KMS-11 (cell line): ENCODE measurements around the gene TPRA1.

Source experiments
- H2AFZ ChIP-seq: fragments of 200-600 bp; sonication (generic); 2 replicates; pipeline ENCODE4 v1.6.1; 2016; ENCODE audit warnings: antibody characterized with exemption, mixed run types, low read depth
- H3K27ac ChIP-seq: fragments of 200-600 bp; sonication (generic); 2 replicates; pipeline ENCODE4 v1.6.1; 2016; ENCODE audit warnings: mild to moderate bottlenecking, mixed run types
- H3K27me3 ChIP-seq: fragments of 200-600 bp; sonication (generic); 2 replicates; pipeline ENCODE4 v1.6.1; 2017; ENCODE audit warnings: mild to moderate bottlenecking, low read depth, mixed run types, moderate library complexity; ENCODE audit not compliant: insufficient read depth
- H3K36me3 ChIP-seq: fragments of 200-600 bp; sonication (generic); 2 replicates; pipeline ENCODE4 v1.6.1; 2017; ENCODE audit warnings: mild to moderate bottlenecking, mixed run types; ENCODE audit not compliant: insufficient read depth
- H3K4me1 ChIP-seq: fragments of 200-600 bp; sonication (generic); 2 replicates; pipeline ENCODE4 v1.6.1; 2016; ENCODE audit warnings: mild to moderate bottlenecking, low read depth, mixed run types; ENCODE audit not compliant: poor library complexity, severe bottlenecking
- H3K4me2 ChIP-seq: fragments of 200-600 bp; sonication (generic); 2 replicates; pipeline ENCODE4 v1.7.0; 2016; ENCODE audit warnings: mild to moderate bottlenecking, mixed run types
- H3K4me3 ChIP-seq: fragments of 200-600 bp; sonication (generic); IDR thresholded peaks from 2 replicates; pipeline ENCODE4 v1.6.1; 2017; ENCODE audit warnings: low read depth, low read length, mixed read lengths; ENCODE audit not compliant: insufficient read depth
- H3K79me2 ChIP-seq: fragments of 200-600 bp; sonication (generic); 2 replicates; pipeline ENCODE4 v1.6.1; 2016; ENCODE audit warnings: low read depth, mixed run types; ENCODE audit not compliant: insufficient read depth
- H3K9ac ChIP-seq: fragments of 200-600 bp; sonication (generic); 2 replicates; pipeline ENCODE4 v1.6.1; 2016; ENCODE audit warnings: mild to moderate bottlenecking, mixed run types
- H4K20me1 ChIP-seq: fragments of 200-600 bp; sonication (generic); 2 replicates; pipeline ENCODE4 v1.6.1; 2016; ENCODE audit warnings: mild to moderate bottlenecking, mixed run types; ENCODE audit not compliant: insufficient read depth
- CTCF ChIP-seq: fragments of 200-600 bp; sonication (generic); conservative IDR thresholded peaks from 2 replicates; pipeline ENCODE4 v1.6.1; 2017; ENCODE audit warnings: low read depth, mild to moderate bottlenecking, antibody characterized with exemption, low read length, moderate library complexity, mixed read lengths

Gene TPRA1

DNA sequence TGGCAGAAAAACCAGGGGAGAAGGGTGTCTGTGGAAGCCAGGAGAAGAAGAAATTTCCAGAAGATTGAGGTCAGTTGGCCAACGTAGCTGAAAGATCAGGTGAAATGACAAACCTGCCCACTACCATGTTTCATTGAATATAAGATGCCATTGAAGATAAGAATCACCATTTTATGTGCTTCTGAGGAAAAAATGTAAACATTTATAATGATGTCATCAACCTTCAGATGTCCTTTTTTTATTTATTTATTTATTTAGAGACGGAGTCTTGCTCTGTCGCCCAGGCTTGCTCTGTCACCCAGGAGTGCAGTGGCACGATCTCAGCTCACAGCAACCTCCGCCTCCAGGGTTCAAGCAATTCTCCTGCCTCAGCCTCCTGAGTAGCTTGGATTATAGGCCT is 33.5 kb upstream of the TPRA1 start:
- Histone ChIP-seq H2AFZ (no peak overlapping the region), H3K36me3 (peaks cover under 1% of the 10 kb centered on the region; the same call in 1 of the 2 replicates), H3K9ac (no peak overlapping the region), H4K20me1 (no peaks in the 10 kb centered on the region), H3K4me2 (no peak overlapping the region), H3K4me3 (no peak overlapping the region), H3K27me3 (no peaks in the 10 kb centered on the region), H3K4me1 (peaks cover 7% of the 10 kb centered on the region), H3K27ac (no peak overlapping the region), H3K79me2 (no peaks in the 10 kb centered on the region)
- no peak for TF ChIP-seq CTCF

DNA sequence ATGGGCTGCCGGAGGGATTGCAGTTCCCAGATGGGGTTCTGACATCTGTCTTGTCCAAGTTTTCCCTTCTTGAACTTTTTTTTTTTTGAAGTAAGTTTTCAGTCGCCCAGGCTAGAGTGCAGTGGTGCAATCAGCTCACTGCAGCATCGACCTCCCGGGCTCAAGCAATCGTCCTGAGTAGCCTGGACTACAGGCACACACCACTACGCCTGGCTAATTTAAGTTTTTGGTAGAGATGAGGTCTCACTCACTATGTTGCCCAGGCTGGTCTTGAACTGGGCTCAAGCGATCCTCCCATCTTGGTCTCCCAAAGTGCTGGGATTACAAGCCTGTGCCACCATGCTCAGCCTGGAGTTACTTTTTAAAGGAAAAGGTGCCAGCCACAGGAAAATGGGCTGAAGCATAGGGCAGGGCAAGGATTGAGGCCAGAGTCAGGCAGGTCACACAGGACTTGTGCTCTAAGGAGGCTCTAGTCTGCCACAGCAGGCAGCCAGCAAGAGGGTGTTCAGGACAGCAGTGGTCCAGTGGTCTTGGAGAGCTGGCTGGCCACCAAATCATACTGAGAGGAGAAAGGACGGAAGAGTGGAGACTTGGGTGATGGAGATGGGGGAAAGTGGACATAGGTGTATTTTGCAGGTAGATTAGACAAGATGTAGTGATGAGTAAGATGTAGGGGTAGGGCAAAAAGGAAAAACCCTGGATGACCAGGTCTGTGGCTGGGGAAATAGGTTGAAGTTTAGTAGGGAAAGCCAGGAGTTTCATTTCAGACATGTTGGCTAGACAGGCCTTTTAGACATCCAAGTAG is 32.4 kb upstream of the TPRA1 start:
- H3K27me3 ChIP-seq: no peaks in the 10 kb centered on the region
- no peaks in the 10 kb centered on the region for H3K79me2 ChIP-seq
- no peak overlapping the region for H3K27ac ChIP-seq
- H4K20me1 ChIP-seq: no peaks in the 10 kb centered on the region
- peaks cover 7% of the 10 kb centered on the region for H3K4me1 ChIP-seq
- no peak overlapping the region for H3K4me3 ChIP-seq
- no peak overlapping the region for H3K4me2 ChIP-seq
- H3K9ac ChIP-seq: no peak overlapping the region
- TF ChIP-seq CTCF: no peak
- peaks cover 3% of the 10 kb centered on the region; the same call in 1 of the 2 replicates for H3K36me3 ChIP-seq
- no peak overlapping the region for H2AFZ ChIP-seq

DNA sequence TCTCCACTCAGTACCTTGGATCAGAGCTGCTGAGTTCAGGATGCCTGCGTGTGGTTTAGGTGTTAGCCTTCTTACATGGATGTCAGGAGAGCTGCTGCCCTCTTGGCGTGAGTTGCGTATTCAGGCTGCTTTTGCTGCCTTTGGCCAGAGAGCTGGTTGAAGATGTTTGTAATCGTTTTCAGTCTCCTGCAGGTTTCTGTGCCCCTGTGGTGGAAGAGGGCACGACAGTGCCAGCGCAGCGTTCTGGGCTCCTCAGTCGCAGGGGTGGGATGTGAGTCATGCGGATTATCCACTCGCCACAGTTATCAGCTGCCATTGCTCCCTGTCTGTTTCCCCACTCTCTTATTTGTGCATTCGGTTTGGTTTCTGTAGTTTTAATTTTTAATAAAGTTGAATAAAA is 31.5 kb upstream of the TPRA1 start:
- H4K20me1 ChIP-seq: no peaks in the 10 kb centered on the region
- no peak overlapping the region for H3K9ac ChIP-seq
- no peak overlapping the region for H2AFZ ChIP-seq
- no peaks in the 10 kb centered on the region for H3K27me3 ChIP-seq
- peaks cover 3% of the 10 kb centered on the region; the same call in 1 of the 2 replicates for H3K36me3 ChIP-seq
- H3K79me2 ChIP-seq: no peaks in the 10 kb centered on the region
- peaks cover 7% of the 10 kb centered on the region for H3K4me1 ChIP-seq
- H3K27ac ChIP-seq: no peak overlapping the region
- TF ChIP-seq CTCF: no peak
- H3K4me2 ChIP-seq: no peak overlapping the region
- H3K4me3 ChIP-seq: no peak overlapping the region

DNA sequence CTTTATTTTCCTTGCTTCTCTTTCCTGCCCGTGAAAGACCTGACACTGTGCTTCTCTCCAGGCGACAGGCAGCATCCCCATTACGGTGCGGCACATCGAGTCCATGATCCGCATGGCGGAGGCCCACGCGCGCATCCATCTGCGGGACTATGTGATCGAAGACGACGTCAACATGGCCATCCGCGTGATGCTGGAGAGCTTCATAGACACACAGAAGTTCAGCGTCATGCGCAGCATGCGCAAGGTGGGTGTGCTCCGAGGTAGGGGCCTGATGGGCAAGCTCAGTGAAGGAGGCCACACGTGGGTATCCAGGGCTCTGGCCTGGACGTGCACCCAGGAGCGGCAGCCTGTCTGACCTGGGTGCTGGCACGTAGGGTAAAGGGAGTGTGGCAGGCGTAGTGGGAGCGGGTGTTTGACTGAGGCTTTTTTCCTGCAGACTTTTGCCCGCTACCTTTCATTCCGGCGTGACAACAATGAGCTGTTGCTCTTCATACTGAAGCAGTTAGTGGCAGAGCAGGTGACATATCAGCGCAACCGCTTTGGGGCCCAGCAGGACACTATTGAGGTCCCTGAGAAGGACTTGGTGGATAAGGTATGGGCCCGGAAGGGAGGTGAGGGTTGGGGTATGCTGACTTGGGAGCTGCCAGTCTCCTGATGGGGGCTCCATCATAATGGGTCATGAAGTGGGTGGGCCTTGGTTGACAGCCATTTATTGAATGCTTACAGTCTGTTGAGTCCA is 30.3 kb upstream of the TPRA1 start:
- Histone ChIP-seq H3K4me2 (no peak overlapping the region), H3K4me1 (no peaks in the 10 kb centered on the region), H3K27ac (no peak overlapping the region), H3K9ac (no peak overlapping the region), H3K36me3 (peaks cover 9% of the 10 kb centered on the region; the same call in 1 of the 2 replicates), H3K79me2 (no peaks in the 10 kb centered on the region), H2AFZ (no peak overlapping the region), H3K27me3 (no peaks in the 10 kb centered on the region), H4K20me1 (no peaks in the 10 kb centered on the region), H3K4me3 (no peak overlapping the region)
- TF ChIP-seq CTCF: no peak
